ENCODE results near the gene DNAH5. TPM values are rescaled to one million over a fixed set of nuclear protein-coding genes. Genes with fewer than 3 reads are reported as not detected.

The DNAH5 gene
- total RNA-seq, 6 donors from 2014 or later, result 5.0 to 47.3 (median 10.7) TPM

GRCh38 chr5:13731121-13731628, 213.3 kb downstream of the DNAH5 start:
- 78 to 83% methylated on average over 6 of the region's 6 CpGs for WGBS, 2 donors
- no peaks in the 10 kb centered on the region for H3K27me3 ChIP-seq
- no peaks in the 10 kb centered on the region for H3K36me3 ChIP-seq
- DNase-seq (no peak), ATAC-seq (ENCODE audit: low FRiP score in 2 of 2) (no peak)
- no peaks in the 10 kb centered on the region for H3K9me3 ChIP-seq
- no peak overlapping the region for H3K4me3 ChIP-seq
- no peaks in the 10 kb centered on the region for H3K4me1 ChIP-seq
- no peak for TF ChIP-seq EP300 (IDR thresholded peaks at IDR 0.05)
- no peak overlapping the region for H3K27ac ChIP-seq

GRCh38 chr5:13708906-13709305, 235.6 kb downstream of the DNAH5 start:
- Histone ChIP-seq H3K4me1 (no peaks in the 10 kb centered on the region), H3K9me3 (no peaks in the 10 kb centered on the region), H3K27ac (no peak overlapping the region), H3K4me3 (no peak overlapping the region), H3K36me3 (no peaks in the 10 kb centered on the region), H3K27me3 (no peaks in the 10 kb centered on the region)
- no peak for ATAC-seq (ENCODE audit: low FRiP score in 2 of 2)
- TF ChIP-seq POLR2A (IDR thresholded peaks at IDR 0.05), result no peak
- no peak for TF ChIP-seq POLR2AphosphoS5 (IDR thresholded peaks at IDR 0.05)
- TF ChIP-seq CTCF (IDR thresholded peaks at IDR 0.05), result no peak
- 40 to 63% methylated on average over 2 of the region's 2 CpGs for WGBS, 2 donors
- DNase-seq, result no peak

GRCh38 chr5:13708432-13708831, 236.1 kb downstream of the DNAH5 start:
- WGBS, 2 donors, result 55 to 67% methylated on average over 2 of the region's 2 CpGs
- Histone ChIP-seq H3K9me3 (no peaks in the 10 kb centered on the region), H3K27me3 (no peaks in the 10 kb centered on the region), H3K4me1 (no peaks in the 10 kb centered on the region), H3K36me3 (no peaks in the 10 kb centered on the region), H3K27ac (no peak overlapping the region), H3K4me3 (no peak overlapping the region)
- DNase-seq (no peak), ATAC-seq (ENCODE audit: low FRiP score in 2 of 2) (no peak)
- no peak for TF ChIP-seq POLR2AphosphoS5 (IDR thresholded peaks at IDR 0.05)
- no peak for TF ChIP-seq EP300 (IDR thresholded peaks at IDR 0.05)
- no peak for TF ChIP-seq CTCF (IDR thresholded peaks at IDR 0.05)
- no peak for TF ChIP-seq POLR2A (IDR thresholded peaks at IDR 0.05)

GRCh38 chr5:13704396-13704795, 240.1 kb downstream of the DNAH5 start:
- H3K9me3 ChIP-seq, result no peaks in the 10 kb centered on the region
- no peaks in the 10 kb centered on the region for H3K4me1 ChIP-seq
- 73% methylated on average over 4 of the region's 4 CpGs for WGBS, 2 donors
- H3K27ac ChIP-seq, result no peak overlapping the region
- no peak overlapping the region for H3K4me3 ChIP-seq
- DNase-seq (no peak), ATAC-seq (ENCODE audit: low FRiP score in 2 of 2) (no peak)
- no peak for TF ChIP-seq CTCF (IDR thresholded peaks at IDR 0.05)
- no peak for TF ChIP-seq POLR2A (IDR thresholded peaks at IDR 0.05)
- no peak for TF ChIP-seq EP300 (IDR thresholded peaks at IDR 0.05)
- no peak for TF ChIP-seq POLR2AphosphoS5 (IDR thresholded peaks at IDR 0.05)
- H3K27me3 ChIP-seq, result no peaks in the 10 kb centered on the region
- no peaks in the 10 kb centered on the region for H3K36me3 ChIP-seq

- no peak for TF ChIP-seq POLR2AphosphoS5 (IDR thresholded peaks at IDR 0.05)
- TF ChIP-seq CTCF (IDR thresholded peaks at IDR 0.05), result no peak
- TF ChIP-seq POLR2A (IDR thresholded peaks at IDR 0.05), result no peak
- no peak overlapping the region for H3K4me3 ChIP-seq
- H3K27ac ChIP-seq, result no peak overlapping the region
- H3K4me1 ChIP-seq, result no peaks in the 10 kb centered on the region
- ATAC-seq (ENCODE audit: low FRiP score in 2 of 2), result no peak
- no peaks in the 10 kb centered on the region for H3K36me3 ChIP-seq
- H3K27me3 ChIP-seq, result no peaks in the 10 kb centered on the region
- no peaks in the 10 kb centered on the region for H3K9me3 ChIP-seq
- no peak for DNase-seq
- WGBS, 2 donors, result 89 to 94% methylated on average over 6 of the region's 6 CpGs
These were observed 243.9 kb downstream of the DNAH5 start for GRCh38 chr5:13700626-13701025.
